Brain microvascular endothelial cell (primary cell): ENCODE data around the gene NPR3.

ENCODE experiments used
- DNase-seq: peaks from one replicate; pipeline ENCODE4 v3.0.0-alpha.2; 2020
- H3K27ac ChIP-seq: fragments of 250-450 bp; sonication (Bioruptor Pico); 2 replicates; pipeline ENCODE4 v1.5.1; 2020; ENCODE audit warnings: mild to moderate bottlenecking, moderate library complexity
- H3K27me3 ChIP-seq: fragments of 250-450 bp; sonication (Bioruptor Pico); replicated peaks from 2 replicates; pipeline ENCODE4 v1.5.1; 2020; ENCODE audit warnings: mild to moderate bottlenecking
- H3K36me3 ChIP-seq: fragments of 250-450 bp; sonication (Bioruptor Pico); replicated peaks from 2 replicates; pipeline ENCODE4 v1.5.1; 2020; ENCODE audit warnings: mild to moderate bottlenecking
- H3K4me3 ChIP-seq: 2 replicates; pipeline ENCODE4 v1.5.1; 2011; ENCODE audit warnings: low read depth, mild to moderate bottlenecking, control low read depth, low read length, moderate library complexity
- CTCF ChIP-seq: IDR thresholded peaks from 2 replicates; pipeline ENCODE4 v1.5.1; 2011; ENCODE audit warnings: low read depth, mild to moderate bottlenecking, moderate library complexity, low read length, control low read depth, inconsistent platforms; ENCODE audit errors: missing control alignments
- in situ Hi-C: cut with HindIII; loops from 2 replicates; pipeline ENCODE4 v1.10.0; 2017; ENCODE audit warnings: low sequenced_read_pairs, low pct_ligation_motif_present

The NPR3 gene

GRCh38 chr5:32713361-32713769 is 2.2 kb downstream of the NPR3 start:
- no peak for TF ChIP-seq CTCF
- in situ Hi-C loops: no loop called here
- peak overlapping the region; percentile 69 for H3K4me3 ChIP-seq
- H3K36me3 ChIP-seq: no peaks in the 10 kb centered on the region
- H3K27ac ChIP-seq: no peak overlapping the region
- DNase-seq: no peak
- no peaks in the 10 kb centered on the region for H3K27me3 ChIP-seq

GRCh38 chr5:32713770-32714381 is 2.8 kb downstream of the NPR3 start:
- in situ Hi-C loops: no loop called here
- TF ChIP-seq CTCF: peak; percentile 15
- no peaks in the 10 kb centered on the region for H3K27me3 ChIP-seq
- no peak overlapping the region for H3K27ac ChIP-seq
- DNase-seq: no peak
- no peaks in the 10 kb centered on the region for H3K36me3 ChIP-seq
- peak overlapping the region; percentile 69 for H3K4me3 ChIP-seq

- DNase-seq: no peak
- in situ Hi-C loops: no loop called here
- Histone ChIP-seq H3K4me3 (no peak overlapping the region), H3K36me3 (no peaks in the 10 kb centered on the region), H3K27me3 (no peaks in the 10 kb centered on the region), H3K27ac (no peak overlapping the region)
- no peak for TF ChIP-seq CTCF
These were observed 3.7 kb downstream of the NPR3 start for GRCh38 chr5:32714836-32715235.

GRCh38 chr5:32720300-32720699 is 9.2 kb downstream of the NPR3 start:
- Histone ChIP-seq H3K4me3 (no peak overlapping the region), H3K36me3 (no peaks in the 10 kb centered on the region), H3K27ac (no peak overlapping the region), H3K27me3 (no peaks in the 10 kb centered on the region)
- in situ Hi-C loops: no loop called here
- no peak for DNase-seq
- no peak for TF ChIP-seq CTCF

GRCh38 chr5:32721626-32722025 is 10.5 kb downstream of the NPR3 start:
- Histone ChIP-seq H3K27ac (no peak overlapping the region), H3K27me3 (no peaks in the 10 kb centered on the region), H3K36me3 (no peaks in the 10 kb centered on the region), H3K4me3 (no peak overlapping the region)
- in situ Hi-C loops: no loop called here
- no peak for TF ChIP-seq CTCF
- no peak for DNase-seq

GRCh38 chr5:32722957-32723356 is 11.8 kb downstream of the NPR3 start:
- no peak for DNase-seq
- H3K27me3 ChIP-seq: no peaks in the 10 kb centered on the region
- no peaks in the 10 kb centered on the region for H3K36me3 ChIP-seq
- in situ Hi-C loops: no loop called here
- no peak for TF ChIP-seq CTCF
- no peak overlapping the region for H3K27ac ChIP-seq
- no peak overlapping the region for H3K4me3 ChIP-seq
